ENCODE data around the gene VAMP1.
A peak's percentile ranks its signal among the peaks of the same experiment; 100 is the strongest.
"Not testable (repeated sequence)": the region's sequence is repeated elsewhere in the genome, so short reads cannot be mapped to it uniquely, and the experiment has no call there.

Gene VAMP1

GRCh38 chr12:6469609-6470374 lies 685 bp downstream of the VAMP1 start:
- DNase-seq (ENCODE audit: low spot score), result no peak

- no peak for DNase-seq (ENCODE audit: low spot score)
These were observed 1.4 kb downstream of the VAMP1 start for GRCh38 chr12:6469092-6469491.

GRCh38 chr12:6468283-6468575 lies 2.2 kb downstream of the VAMP1 start:
- DNase-seq (ENCODE audit: low spot score), result no peak

- not testable (repeated sequence) for DNase-seq (ENCODE audit: low spot score)
These were observed 2.8 kb downstream of the VAMP1 start for GRCh38 chr12:6467571-6468282.

GRCh38 chr12:6466751-6467150 lies 3.7 kb downstream of the VAMP1 start:
- DNase-seq (ENCODE audit: low spot score), result not testable (repeated sequence)

GRCh38 chr12:6466184-6466573 lies 4.3 kb downstream of the VAMP1 start:
- DNase-seq (ENCODE audit: low spot score), result no peak

GRCh38 chr12:6465467-6466183 lies 4.9 kb downstream of the VAMP1 start:
- peak; percentile 73 for DNase-seq (ENCODE audit: low spot score)

- no peak for DNase-seq (ENCODE audit: low spot score)
These were observed 5.9 kb downstream of the VAMP1 start for GRCh38 chr12:6464531-6464930.

- no peak for DNase-seq (ENCODE audit: low spot score)
These were observed 6.6 kb downstream of the VAMP1 start for GRCh38 chr12:6463858-6464257.

GRCh38 chr12:6463216-6463615 lies 7.3 kb downstream of the VAMP1 start:
- no peak for DNase-seq (ENCODE audit: low spot score)

- no peak for DNase-seq (ENCODE audit: low spot score)
These were observed 8.1 kb downstream of the VAMP1 start for GRCh38 chr12:6462234-6462995.

GRCh38 chr12:6461401-6462233 lies 8.9 kb downstream of the VAMP1 start:
- no peak for DNase-seq (ENCODE audit: low spot score)

- no peak for DNase-seq (ENCODE audit: low spot score)
These were observed 9.6 kb downstream of the VAMP1 start for GRCh38 chr12:6460751-6461371.

GRCh38 chr12:6459004-6459337 lies 11.5 kb downstream of the VAMP1 start:
- no peak for DNase-seq (ENCODE audit: low spot score)

- no peak for DNase-seq (ENCODE audit: low spot score)
These were observed 12.0 kb downstream of the VAMP1 start for GRCh38 chr12:6458281-6459003.

- no peak for DNase-seq (ENCODE audit: low spot score)
These were observed 13.1 kb downstream of the VAMP1 start for GRCh38 chr12:6457220-6457945.

- DNase-seq (ENCODE audit: low spot score), result no peak
These were observed 17.4 kb downstream of the VAMP1 start for GRCh38 chr12:6452944-6453630.

GRCh38 chr12:6452245-6452943 lies 18.1 kb downstream of the VAMP1 start:
- DNase-seq (ENCODE audit: low spot score), result peak; percentile 25

Measured in LoVo (cell line).